Osteoblast (primary cell): Measurements from ENCODE around the gene GAN. TPM values are rescaled to one million over a fixed set of nuclear protein-coding genes. Genes with fewer than 3 reads are reported as not detected.

ENCODE experiments used
- DNase-seq: peaks from one replicate; pipeline ENCODE4 v3.0.0; 2011; ENCODE audit warnings: low spot score, mixed read lengths; ENCODE audit not compliant: insufficient read length; ENCODE audit errors: missing footprints
- H2AFZ ChIP-seq: 2 replicates; pipeline ENCODE4 v1.6.0; 2011; ENCODE audit warnings: mild to moderate bottlenecking, low read length
- H3K27ac ChIP-seq: 2 replicates; pipeline ENCODE4 v1.5.1; 2011; ENCODE audit warnings: mild to moderate bottlenecking, low read depth, low read length, moderate library complexity
- H3K27me3 ChIP-seq: 2 replicates; pipeline ENCODE4 v1.6.0; 2012; ENCODE audit warnings: mild to moderate bottlenecking, control low read depth, inconsistent platforms, low read length, moderate library complexity; ENCODE audit not compliant: insufficient read depth
- H3K36me3 ChIP-seq: 2 replicates; pipeline ENCODE4 v1.5.1; 2011; ENCODE audit warnings: mild to moderate bottlenecking, low read length, control low read depth, moderate library complexity; ENCODE audit not compliant: insufficient read depth
- H3K4me1 ChIP-seq: 2 replicates; pipeline ENCODE4 v1.5.1; 2011; ENCODE audit warnings: mild to moderate bottlenecking, low read length, control low read depth, moderate library complexity; ENCODE audit not compliant: insufficient read depth
- H3K4me2 ChIP-seq: 2 replicates; pipeline ENCODE4 v1.6.0; 2011; ENCODE audit warnings: mild to moderate bottlenecking, low read length; ENCODE audit not compliant: insufficient read depth
- H3K4me3 ChIP-seq: fragments of 200-600 bp; sonication (generic); 3 replicates; pipeline ENCODE4 v1.5.1; 2012; ENCODE audit warnings: mild to moderate bottlenecking, low read length, inconsistent platforms; ENCODE audit not compliant: insufficient read depth
- H3K79me2 ChIP-seq: 2 replicates; pipeline ENCODE4 v1.6.0; 2012; ENCODE audit warnings: mild to moderate bottlenecking, low read length, control low read depth, inconsistent platforms; ENCODE audit not compliant: insufficient read depth
- H3K9me3 ChIP-seq: 2 replicates; pipeline ENCODE4 v1.5.1; 2011; ENCODE audit warnings: low read depth, low read length, control low read depth
- H4K20me1 ChIP-seq: 2 replicates; pipeline ENCODE4 v1.6.0; 2012; ENCODE audit warnings: mild to moderate bottlenecking, low read length, control low read depth; ENCODE audit not compliant: insufficient read depth
- total RNA-seq: library from RNA; depleted of rRNA; stranded (reverse); fragments of >200 nt; gene quantifications from 2 replicates; pipeline ENCODE4 v1.2.3, GENCODE V29; 2012
- TF ChIP-seq, protein P1 (sequence below): IDR thresholded peaks from 2 replicates; pipeline ENCODE4 v1.5.1; 2011; ENCODE audit warnings: mild to moderate bottlenecking, low read depth, low read length, moderate library complexity; ENCODE audit errors: extremely low read depth

GAN gene
- total RNA-seq, 1 donor = 10.9 TPM

- H3K4me3 ChIP-seq = peak overlapping the region; percentile 97
- H4K20me1 ChIP-seq = peaks cover 5% of the 10 kb centered on the region
- H3K79me2 ChIP-seq = peaks cover 64% of the 10 kb centered on the region
- peak overlapping the region; percentile 99 for H3K4me2 ChIP-seq
- no peaks in the 10 kb centered on the region for H3K9me3 ChIP-seq
- H3K4me1 ChIP-seq = peaks cover 35% of the 10 kb centered on the region
- no peaks in the 10 kb centered on the region for H3K27me3 ChIP-seq
- H2AFZ ChIP-seq = peak overlapping the region; percentile 76
- peak overlapping the region; percentile 61 for H3K27ac ChIP-seq
- TF ChIP-seq, protein P1, sequence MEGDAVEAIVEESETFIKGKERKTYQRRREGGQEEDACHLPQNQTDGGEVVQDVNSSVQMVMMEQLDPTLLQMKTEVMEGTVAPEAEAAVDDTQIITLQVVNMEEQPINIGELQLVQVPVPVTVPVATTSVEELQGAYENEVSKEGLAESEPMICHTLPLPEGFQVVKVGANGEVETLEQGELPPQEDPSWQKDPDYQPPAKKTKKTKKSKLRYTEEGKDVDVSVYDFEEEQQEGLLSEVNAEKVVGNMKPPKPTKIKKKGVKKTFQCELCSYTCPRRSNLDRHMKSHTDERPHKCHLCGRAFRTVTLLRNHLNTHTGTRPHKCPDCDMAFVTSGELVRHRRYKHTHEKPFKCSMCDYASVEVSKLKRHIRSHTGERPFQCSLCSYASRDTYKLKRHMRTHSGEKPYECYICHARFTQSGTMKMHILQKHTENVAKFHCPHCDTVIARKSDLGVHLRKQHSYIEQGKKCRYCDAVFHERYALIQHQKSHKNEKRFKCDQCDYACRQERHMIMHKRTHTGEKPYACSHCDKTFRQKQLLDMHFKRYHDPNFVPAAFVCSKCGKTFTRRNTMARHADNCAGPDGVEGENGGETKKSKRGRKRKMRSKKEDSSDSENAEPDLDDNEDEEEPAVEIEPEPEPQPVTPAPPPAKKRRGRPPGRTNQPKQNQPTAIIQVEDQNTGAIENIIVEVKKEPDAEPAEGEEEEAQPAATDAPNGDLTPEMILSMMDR = no peak
- DNase-seq = peak; percentile 87
- H3K36me3 ChIP-seq = no peaks in the 10 kb centered on the region
Measured at GRCh38 chr16:81315271-81316175, 761 bp downstream of the GAN start.

DNA sequence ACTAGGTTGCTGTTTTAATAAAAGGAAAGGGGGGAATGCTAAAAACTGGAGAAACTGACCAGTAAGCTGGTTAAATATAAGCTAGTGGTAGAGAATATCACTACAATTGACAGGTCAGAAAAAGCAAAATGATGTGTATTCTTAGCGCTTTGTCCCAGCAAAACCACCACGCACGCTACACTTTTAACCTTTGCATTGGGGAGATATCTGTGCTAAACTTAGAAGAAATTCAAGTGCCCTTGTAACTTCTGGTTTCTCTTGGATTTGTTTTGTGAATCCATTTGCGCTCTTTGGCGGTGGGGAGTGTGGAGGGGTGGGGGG, 1.4 kb downstream of the GAN start:
- Histone ChIP-seq H3K36me3 (no peaks in the 10 kb centered on the region), H3K4me3 (peak overlapping the region; percentile 97), H3K27me3 (no peaks in the 10 kb centered on the region), H3K4me2 (peak overlapping the region; percentile 99), H3K27ac (peak overlapping the region; percentile 61), H4K20me1 (peaks cover 5% of the 10 kb centered on the region), H3K4me1 (peaks cover 35% of the 10 kb centered on the region), H2AFZ (peak overlapping the region; percentile 59), H3K9me3 (no peaks in the 10 kb centered on the region), H3K79me2 (peaks cover 69% of the 10 kb centered on the region)
- peak; percentile 57 for DNase-seq
- TF ChIP-seq, protein P1 = no peak

DNA sequence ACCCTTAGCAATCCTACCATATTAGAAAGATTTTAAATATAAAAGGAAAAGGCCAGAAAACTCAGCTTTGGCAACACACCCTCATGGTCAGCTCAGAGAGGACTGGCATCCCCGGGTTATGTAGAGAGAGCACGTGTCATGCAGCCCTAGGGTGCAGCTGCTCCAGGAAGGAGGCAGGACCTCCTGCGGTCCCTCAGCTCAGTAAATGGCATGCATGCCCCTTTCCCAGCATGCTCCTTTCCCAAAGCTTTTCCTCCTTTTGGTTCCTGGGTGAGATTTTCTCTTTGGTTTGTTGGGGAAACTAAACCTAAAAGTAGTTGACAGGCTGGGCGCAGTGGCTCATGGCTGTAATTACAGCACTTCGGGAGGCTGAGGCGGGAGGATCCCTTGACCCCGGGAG, 3.9 kb downstream of the GAN start:
- no peaks in the 10 kb centered on the region for H3K9me3 ChIP-seq
- H3K79me2 ChIP-seq = peaks cover 76% of the 10 kb centered on the region
- no peaks in the 10 kb centered on the region for H3K27me3 ChIP-seq
- TF ChIP-seq, protein P1 = no peak
- H3K36me3 ChIP-seq = no peaks in the 10 kb centered on the region
- peaks cover 30% of the 10 kb centered on the region for H3K4me1 ChIP-seq
- peak overlapping the region; percentile 80 for H3K4me2 ChIP-seq
- no peak for DNase-seq
- no peak overlapping the region for H2AFZ ChIP-seq
- H3K27ac ChIP-seq = peak overlapping the region; percentile 41
- H3K4me3 ChIP-seq = no peak overlapping the region
- peaks cover 17% of the 10 kb centered on the region for H4K20me1 ChIP-seq

GRCh38 chr16:81319221-81319912, 4.6 kb downstream of the GAN start:
- Histone ChIP-seq H3K79me2 (peaks cover 74% of the 10 kb centered on the region), H3K27me3 (no peaks in the 10 kb centered on the region), H3K4me1 (peaks cover 23% of the 10 kb centered on the region), H2AFZ (peak overlapping the region; percentile 24), H3K27ac (peak overlapping the region; percentile 69), H3K4me2 (peak overlapping the region; percentile 80), H3K9me3 (no peaks in the 10 kb centered on the region), H3K36me3 (no peaks in the 10 kb centered on the region), H3K4me3 (peak overlapping the region; percentile 42), H4K20me1 (peaks cover 20% of the 10 kb centered on the region)
- TF ChIP-seq, protein P1 = no peak
- peak; percentile 81 for DNase-seq
